Left colon (tissue), 2 donors: ENCODE measurements around the gene CMIP. TPM values are rescaled to one million over a fixed set of nuclear protein-coding genes. Genes with fewer than 3 reads are reported as not detected.
"Not testable (repeated sequence)": the region's sequence is repeated elsewhere in the genome, so short reads cannot be mapped to it uniquely, and the experiment has no call there.

Experiments used
- ATAC-seq: fragments of 200-7000 bp; cut with Tn5 transposase; one replicate; pipeline ENCODE4 v1.9.1; 2020; ENCODE audit warnings: mild to moderate bottlenecking, moderate library complexity
- DNase-seq, 2 donors: peaks; one replicate each; pipeline ENCODE4 v3.0.0-alpha.2; 2020
- intact Hi-C, 2 donors: fragments of 100-400 bp; cut with DNase I in 1 of 2; cut with micrococcal nuclease in 1 of 2; formaldehyde crosslinking; loops; one replicate each; pipeline versions ENCODE4 v1.11.2 to v1.14.0; 2022; cut with DNase I, micrococcal nuclease
- total RNA-seq, 2 donors: library from RNA; stranded (reverse); fragmentation: NEBNext Ultra II Directional; extraction: Animal tissue kit (Norgen Biotek cat#: 25700); gene quantifications; one replicate each; pipeline ENCODE4 v1.2.1, GENCODE V29; 2021
- donor health status: DM: no; HTN: no; CAD: no.
- donor health status: DM: yes; HTN: yes; CAD: no.

The CMIP gene
- total RNA-seq, 2 donors from 2014 or later: 81.8 to 84.5 TPM

- intact Hi-C loops: no loop called here
- ATAC-seq: peak; percentile 41
- no peak for DNase-seq
These were observed 74.9 kb downstream of the CMIP start for GRCh38 chr16:81519301-81520150.

GRCh38 chr16:81520151-81520470 is 75.5 kb downstream of the CMIP start:
- DNase-seq (no peak), ATAC-seq (no peak)
- intact Hi-C loops: no loop called here

GRCh38 chr16:81520560-81521135 is 76.0 kb downstream of the CMIP start:
- intact Hi-C loops: no loop called here
- no peak for DNase-seq
- no peak for ATAC-seq

GRCh38 chr16:81521141-81521626 is 76.6 kb downstream of the CMIP start:
- peak in 1 of 2 donors; percentile 61 for DNase-seq
- intact Hi-C loops: no loop called here
- ATAC-seq: peak; percentile 23

GRCh38 chr16:81522108-81522701 is 77.6 kb downstream of the CMIP start:
- peak; percentile 55 for ATAC-seq
- no peak for DNase-seq
- intact Hi-C loops: no loop called here

GRCh38 chr16:81522851-81523250 is 78.2 kb downstream of the CMIP start:
- DNase-seq, intact Hi-C loops, ATAC-seq: not testable (repeated sequence)

GRCh38 chr16:81523387-81524115 is 78.9 kb downstream of the CMIP start:
- DNase-seq (no peak), ATAC-seq (no peak)
- intact Hi-C loops: no loop called here

- intact Hi-C loops: no loop called here
- DNase-seq (no peak), ATAC-seq (peak; percentile 4)
These were observed 79.8 kb downstream of the CMIP start for GRCh38 chr16:81524382-81524781.

GRCh38 chr16:81524885-81525284 is 80.3 kb downstream of the CMIP start:
- DNase-seq, ATAC-seq, intact Hi-C loops: not testable (repeated sequence)

GRCh38 chr16:81526199-81526598 is 81.6 kb downstream of the CMIP start:
- ATAC-seq (no peak), DNase-seq (no peak)
- intact Hi-C loops: no loop called here

- ATAC-seq (no peak), DNase-seq (no peak)
- intact Hi-C loops: no loop called here
These were observed 82.3 kb downstream of the CMIP start for GRCh38 chr16:81526935-81527334.

- intact Hi-C loops: no loop called here
These were observed 83.0 kb downstream of the CMIP start for GRCh38 chr16:81527477-81528178.

GRCh38 chr16:81528256-81528655 is 83.6 kb downstream of the CMIP start:
- ATAC-seq (no peak), DNase-seq (no peak)
- intact Hi-C loops: no loop called here

More at GRCh38 chr16:81527477-81528178, 83.0 kb downstream of the CMIP start:
- ATAC-seq (no peak), DNase-seq (no peak)

- ATAC-seq (no peak), DNase-seq (no peak)
- intact Hi-C loops: no loop called here
These were observed 85.7 kb downstream of the CMIP start for GRCh38 chr16:81530296-81530721.

- no peak for ATAC-seq
- intact Hi-C loops: no loop called here
- DNase-seq: no peak
These were observed 86.2 kb downstream of the CMIP start for GRCh38 chr16:81530814-81531213.

GRCh38 chr16:81531419-81531821 is 86.8 kb downstream of the CMIP start:
- DNase-seq (no peak), ATAC-seq (peak; percentile 50)
- intact Hi-C loops: no loop called here

- peak; percentile 53 to 55 for DNase-seq
- peak; percentile 91 for ATAC-seq
- intact Hi-C loops: no loop called here
These were observed 88.0 kb downstream of the CMIP start for GRCh38 chr16:81532491-81533174.

- intact Hi-C loops: no loop called here
- ATAC-seq (no peak), DNase-seq (no peak)
These were observed 88.5 kb downstream of the CMIP start for GRCh38 chr16:81533175-81533507.
